HG03025 (cell line): Measurements from ENCODE around the gene CPED1.

Experiments used
- ATAC-seq: cut with Tn5 transposase; IDR thresholded peaks from one replicate; pipeline ENCODE4 v1.9.1; 2021; ENCODE audit warnings: mild to moderate bottlenecking, moderate library complexity; ENCODE audit not compliant: unreplicated experiment, low FRiP score

The CPED1 gene

DNA sequence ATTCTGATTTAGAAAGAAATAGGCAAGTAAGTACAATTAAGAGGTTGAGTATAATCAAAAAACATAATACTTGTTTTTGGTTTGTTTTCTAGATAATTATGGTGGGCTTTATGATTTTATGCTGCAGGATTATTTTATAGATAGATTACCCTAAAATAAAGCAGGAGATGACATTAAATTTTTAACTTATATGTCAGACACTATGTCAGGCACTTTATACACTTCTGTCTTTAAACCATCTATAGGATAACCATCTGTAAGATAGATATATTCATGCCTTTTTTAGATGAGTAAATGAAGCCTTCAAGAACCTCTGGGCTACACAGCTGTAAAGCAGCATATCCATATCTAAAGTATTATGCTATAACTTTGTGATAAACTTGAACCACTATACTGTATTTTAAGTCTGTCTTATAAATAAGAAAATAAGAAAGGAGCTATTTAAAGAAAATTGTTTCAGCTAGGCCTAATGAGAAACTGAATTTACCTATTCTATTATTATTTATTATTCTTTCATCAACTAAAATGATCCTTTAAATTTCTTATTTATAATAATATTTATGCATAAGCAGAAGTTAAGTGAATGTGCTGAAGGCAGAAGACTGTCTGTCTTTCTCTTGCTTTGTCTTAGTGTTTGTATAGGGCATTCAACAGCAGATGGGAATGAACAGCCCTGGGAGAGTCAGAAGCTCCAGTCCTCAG, 94.0 kb downstream of the CPED1 start:
- no peak for ATAC-seq

DNA sequence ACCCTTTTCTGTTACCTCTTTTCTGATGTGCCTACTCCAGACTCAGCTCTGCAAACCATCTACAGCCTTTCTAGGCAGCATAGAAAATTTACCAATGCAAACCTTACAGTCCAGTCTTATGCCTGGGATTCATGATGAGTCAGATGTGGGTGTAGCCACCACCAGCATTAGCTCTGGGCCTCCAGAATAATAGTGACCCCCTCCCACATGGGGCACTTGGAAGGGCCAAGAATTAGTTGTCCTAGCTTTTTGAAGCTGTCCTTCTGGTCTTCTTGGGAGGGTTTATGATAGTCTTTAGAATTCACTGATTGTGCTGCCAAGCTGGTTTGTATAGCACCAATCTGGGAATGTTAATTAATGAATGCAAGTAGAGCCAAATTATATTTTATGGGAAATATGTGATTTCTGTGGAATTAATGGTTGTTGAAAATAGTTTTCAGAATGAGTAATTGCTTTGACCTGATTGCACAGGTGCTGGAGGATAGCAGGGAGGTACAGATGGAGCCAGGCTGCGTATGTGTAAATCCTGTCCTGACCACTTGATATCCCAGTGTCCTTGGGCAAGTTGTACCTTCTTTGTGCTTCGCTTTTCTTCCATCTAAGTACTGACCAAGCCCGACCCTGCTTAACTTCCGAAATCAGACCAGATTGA, 94.8 kb downstream of the CPED1 start:
- no peak for ATAC-seq

DNA sequence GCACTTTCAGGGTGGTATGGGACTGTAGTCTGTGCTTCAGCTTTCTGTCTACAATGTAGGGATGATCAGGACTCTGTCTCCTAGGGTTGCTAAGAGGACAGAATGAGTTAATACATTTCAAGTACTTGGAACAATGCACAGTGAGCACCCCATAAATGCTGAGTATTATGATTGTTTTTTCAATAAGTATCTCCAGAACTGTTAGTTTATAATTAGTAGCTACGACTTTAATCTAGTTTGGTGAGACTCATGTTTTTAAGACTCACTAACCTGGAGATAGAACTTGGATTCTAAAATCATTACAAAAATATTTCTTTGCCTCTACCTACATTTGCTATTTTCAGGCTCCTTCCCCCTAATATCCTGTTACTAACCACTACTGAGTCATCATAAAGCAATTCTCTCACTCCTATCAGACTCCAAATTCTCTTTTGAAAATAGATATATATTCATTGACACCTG, 95.3 kb downstream of the CPED1 start:
- ATAC-seq, result no peak

DNA sequence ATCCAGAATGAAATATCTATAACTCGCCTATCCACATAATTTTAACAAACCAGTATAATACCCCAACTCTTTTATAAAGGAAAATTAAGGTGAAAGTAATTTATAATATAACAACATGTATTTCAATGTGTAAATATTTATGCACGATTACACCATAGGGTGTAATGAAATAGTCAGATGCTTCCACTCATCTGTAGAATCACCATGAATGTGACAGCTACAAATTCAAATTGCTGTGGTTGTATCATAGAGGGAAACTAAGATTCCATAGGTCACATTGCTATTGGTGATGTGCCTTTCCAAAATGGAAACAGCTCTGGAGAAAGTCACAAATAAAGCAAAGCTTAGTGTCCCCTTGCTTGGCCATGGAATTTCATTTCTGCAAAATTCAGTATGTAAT, 95.7 kb downstream of the CPED1 start:
- no peak for ATAC-seq

DNA sequence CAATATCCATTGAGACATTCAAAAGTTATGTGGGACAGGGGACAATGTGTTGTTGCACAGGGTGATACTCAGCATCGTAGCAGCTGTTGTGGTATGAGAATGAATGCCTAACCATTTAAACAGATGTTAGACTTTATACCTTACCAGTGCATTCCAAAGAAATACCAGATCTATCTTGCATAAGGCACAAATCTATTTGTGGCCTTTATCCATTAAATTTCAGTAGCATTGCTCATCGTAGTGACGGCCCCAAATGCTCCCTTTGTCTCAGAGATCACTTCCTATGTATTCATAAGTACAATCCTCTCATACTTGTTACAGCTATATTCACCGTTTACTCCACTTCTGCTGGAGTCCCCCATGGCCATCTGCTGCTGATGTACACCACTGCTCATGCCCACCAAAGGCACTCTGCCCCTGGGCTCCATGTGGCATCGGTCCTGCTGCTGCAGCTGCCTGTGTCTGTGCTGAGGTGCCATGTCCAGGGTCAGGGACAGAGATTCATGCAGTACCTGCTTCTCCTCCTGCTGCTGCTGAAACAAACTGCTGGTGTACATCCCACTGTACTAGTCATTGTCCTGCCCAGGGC, 96.3 kb downstream of the CPED1 start:
- ATAC-seq, result no peak

DNA sequence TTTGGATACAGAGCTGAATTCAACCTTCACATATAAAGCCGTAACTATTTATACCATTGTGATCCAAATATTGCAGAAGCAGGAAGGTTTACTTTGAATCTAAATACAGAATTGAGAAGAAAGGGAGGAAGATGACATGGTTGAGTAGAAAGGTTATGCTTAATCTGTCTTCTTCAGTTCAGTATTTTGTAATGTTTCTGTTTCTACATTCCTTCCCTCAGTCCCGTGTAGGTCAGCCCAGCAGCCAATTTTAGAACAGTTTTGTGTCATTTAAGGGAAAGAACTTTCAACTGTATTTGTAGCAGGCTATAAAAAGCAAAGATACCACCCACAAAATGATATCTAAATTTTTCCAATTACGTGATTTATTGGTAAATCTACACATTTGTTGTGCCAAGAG, 97.4 kb downstream of the CPED1 start:
- ATAC-seq, result no peak

DNA sequence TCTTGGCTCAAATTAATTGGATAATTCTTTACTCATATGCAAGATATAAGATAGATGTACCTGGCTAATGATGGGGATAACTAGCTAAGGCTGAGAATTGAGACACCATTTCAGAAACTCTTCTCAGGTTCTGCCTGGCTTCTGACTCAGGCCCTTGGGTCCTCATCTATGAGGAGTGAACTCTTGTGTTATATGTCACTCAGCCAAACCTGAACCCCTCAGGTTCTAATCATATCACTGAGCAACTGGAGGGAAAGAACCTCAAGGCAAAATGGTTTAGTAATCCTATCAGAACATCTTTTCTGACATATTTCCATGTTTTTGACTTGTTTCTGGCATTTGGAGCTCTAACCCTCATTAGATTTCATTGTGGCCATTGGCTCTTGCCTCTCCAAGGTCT, 100.4 kb downstream of the CPED1 start:
- ATAC-seq, result no peak

DNA sequence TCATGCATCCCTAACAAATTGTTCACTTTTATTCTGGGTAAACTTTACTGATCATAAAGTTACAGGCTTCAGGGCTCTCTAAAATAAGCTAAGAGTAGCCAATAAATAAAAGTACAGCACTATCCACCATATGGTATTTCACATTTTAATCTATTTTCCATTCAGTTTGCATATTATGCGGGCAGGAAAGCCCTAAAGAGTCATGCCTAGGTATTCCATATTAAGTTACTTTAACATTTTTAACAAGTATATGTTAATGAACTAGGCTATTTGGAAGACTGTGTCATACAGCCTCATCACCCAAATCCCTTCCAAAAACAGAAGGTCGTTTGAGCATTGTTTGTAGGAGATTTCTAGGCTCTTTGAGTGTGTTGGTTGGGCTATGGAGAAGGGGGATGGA, 106.3 kb downstream of the CPED1 start:
- no peak for ATAC-seq

DNA sequence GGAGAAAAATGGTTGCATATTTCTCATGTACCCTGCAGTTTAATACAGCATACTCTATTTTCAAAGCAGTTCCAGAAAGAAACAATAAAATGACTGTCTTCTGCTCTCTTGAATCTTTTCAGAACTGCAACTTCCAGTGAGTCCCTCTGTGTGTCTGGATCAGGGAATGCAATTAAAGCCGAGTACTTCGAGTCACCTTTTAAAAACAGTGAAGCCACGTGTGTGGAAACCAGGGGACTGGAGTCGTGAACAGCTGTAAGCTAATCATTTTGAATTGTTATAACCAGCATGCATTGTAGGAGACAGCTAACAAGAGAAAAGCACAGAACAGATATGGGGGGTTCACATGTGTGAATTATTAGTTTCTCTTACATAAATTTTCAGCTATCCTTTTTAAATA, 109.1 kb downstream of the CPED1 start:
- ATAC-seq, result no peak

DNA sequence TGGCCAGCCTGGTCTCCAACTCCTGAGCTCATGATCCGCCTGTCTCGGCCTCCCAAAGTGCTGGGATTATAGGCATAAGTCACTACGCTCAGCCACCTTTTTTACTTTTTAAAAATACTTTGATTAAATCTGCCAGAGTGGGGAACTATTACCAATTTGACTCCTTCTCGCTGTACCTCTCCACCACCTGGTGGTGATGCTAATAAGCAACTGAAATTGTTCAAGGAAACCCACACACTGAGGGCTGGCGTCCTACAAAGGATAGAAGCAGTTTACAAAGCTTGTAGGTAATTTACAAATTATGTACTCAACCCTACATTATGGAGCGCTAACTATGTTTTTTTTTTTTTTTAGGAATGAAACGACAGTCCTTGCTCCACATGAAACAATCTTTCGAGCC, 111.1 kb downstream of the CPED1 start:
- no peak for ATAC-seq

DNA sequence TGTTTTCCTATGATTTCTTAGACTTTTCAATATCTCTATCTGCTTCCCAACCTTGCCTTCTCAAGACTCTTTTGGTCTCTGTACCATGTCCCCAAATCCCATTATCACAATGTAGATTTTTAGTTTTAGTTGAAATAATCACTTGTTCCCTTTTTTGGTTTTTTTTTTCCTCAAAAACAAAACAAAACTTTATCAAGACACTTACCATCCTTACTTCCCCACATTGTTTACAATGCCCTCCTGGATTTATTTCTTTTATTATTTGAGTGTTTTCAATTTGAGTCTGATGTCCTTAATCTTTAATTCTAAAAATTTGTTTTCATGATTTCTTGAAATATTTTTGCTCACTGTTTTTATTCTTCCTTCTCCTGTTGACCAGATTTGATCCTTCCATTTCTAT, 112.6 kb downstream of the CPED1 start:
- no peak for ATAC-seq

DNA sequence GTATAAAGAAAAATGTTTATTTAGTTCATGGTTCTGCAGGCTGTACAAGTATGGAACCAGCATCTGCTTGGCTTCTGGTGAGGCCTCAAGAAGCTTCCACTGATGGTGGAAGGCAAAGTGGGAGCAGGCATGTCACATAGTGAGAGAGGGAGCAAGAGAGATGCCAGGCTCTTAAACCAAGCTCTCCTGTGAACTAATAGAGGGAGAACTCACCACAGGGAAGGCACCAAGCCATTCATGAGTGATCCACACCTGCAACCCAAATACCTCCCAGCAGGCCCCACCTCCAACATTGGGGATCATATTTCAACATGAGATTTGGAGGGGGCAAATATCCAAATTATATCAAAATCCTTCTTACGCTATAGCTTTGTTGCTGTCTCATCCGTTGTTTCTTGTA, 113.1 kb downstream of the CPED1 start:
- no peak for ATAC-seq

DNA sequence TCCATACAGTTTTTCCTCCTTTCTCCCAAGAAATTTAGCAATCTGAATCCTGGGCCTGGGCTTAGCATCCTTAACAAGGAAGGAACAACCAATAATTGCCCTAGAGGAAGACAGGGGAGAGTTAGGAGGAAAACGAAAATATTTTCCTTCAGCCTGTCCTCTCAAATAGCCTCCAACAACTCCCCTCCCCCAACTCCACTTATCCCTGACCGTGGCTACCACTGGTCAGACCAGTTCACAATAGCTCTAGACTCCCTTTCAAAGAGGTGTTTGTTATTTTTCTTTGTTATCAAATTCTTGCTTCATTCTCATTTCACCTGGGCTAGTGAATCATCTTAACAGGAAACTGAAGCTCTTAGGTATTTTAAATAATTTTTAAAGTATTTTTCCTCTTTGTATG, 114.1 kb downstream of the CPED1 start:
- ATAC-seq, result no peak

DNA sequence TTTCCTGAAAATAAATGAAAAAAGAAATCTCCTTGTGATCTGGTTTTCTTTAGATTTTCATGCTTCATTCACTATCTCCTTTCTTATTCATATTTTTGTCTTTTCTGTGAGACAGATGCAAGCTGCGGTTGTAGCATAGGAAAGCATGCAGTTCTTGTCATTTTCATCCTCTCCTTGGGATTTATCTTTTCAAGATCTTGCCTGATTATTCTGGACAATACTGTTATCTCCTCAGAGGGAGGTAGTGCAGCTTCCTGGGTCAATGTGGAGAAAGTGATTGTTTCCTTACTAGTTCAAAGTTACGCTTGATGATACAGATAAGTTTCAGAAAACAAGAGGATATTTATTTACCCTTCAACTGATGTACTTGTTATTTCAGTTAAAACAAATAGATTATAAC, 114.6 kb downstream of the CPED1 start:
- no peak for ATAC-seq

DNA sequence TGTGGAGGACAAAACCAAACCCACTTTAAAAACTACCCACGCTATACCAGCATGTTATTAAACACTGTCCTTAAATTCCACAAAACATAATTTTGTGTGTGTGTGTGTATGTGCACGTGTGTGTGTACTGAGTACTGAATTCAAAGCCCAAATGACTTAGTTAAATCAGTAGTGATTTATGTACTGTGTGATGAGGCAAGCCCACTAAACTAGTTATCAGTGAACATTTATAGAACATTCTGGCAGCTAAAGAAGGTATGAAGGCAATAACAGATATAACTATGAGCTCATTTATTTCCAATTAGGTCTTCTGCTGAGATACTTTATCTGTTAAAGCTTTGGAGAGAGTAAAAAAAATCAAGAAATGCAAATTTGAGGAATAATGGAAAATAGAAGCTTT, 115.1 kb downstream of the CPED1 start:
- no peak for ATAC-seq

DNA sequence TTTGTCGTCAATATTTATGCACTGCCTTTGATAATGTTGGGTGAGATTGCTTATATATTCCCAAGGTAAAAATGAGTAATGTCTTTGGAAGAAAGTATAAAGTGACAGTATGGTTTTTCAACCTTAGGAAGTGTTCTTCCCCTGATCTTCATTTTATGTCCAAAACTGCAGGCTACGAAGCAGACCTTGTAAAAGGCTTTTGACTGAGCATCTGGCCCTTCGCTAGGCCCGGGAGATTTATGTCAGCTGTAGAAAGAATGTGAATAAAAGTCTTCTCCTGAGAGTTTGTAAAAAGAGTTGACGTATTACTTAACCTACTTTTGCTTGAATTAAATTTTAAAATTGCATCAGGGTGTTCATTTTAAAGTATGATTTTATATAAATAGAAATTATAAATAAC, 116.8 kb downstream of the CPED1 start:
- ATAC-seq, result no peak

DNA sequence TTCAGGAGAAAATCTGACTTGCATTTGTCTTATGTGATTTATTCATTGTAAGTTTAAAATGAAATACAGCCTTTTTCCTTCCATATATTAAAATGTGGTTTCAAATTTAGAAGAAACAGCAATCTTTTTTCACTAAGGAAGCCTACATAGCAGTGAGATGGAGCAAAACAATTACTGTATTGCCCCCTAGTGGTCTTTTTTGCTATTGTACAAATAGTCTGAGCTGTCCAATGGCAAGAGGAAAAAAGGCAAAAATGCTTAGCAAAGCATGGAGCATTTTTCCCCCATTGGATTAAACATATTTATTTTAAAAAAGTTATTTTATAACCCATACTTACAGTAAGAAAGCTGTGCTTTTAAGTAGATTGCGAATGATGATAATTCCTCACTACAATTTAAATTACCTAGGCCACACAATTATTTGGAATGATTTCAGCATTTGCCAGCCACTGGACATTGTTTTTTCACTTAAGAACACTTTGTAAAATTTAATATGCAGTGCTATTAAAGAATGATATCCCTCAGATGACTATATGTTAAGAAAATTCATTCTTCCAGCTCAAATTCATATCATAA, 119.5 kb downstream of the CPED1 start:
- ATAC-seq, result peak; percentile 85

DNA sequence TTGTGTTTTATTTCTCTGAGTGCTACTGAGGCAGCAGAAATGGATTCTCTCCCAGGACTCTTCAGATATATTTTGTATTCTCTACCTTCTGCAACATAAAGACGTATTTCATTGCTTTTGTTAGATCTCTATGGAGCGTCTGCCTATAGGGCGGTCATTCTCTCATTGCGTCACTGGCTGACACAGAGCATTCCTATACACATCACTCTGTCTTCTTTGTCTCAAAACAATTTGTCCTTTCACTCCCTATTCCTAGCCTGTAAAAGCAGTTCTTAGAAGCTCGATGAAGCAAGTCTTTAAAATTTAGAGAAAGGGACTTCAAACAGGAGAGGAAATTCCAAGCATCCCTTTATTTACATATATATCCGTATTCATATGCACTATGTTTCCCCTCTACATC, 120.6 kb downstream of the CPED1 start:
- ATAC-seq, result no peak

DNA sequence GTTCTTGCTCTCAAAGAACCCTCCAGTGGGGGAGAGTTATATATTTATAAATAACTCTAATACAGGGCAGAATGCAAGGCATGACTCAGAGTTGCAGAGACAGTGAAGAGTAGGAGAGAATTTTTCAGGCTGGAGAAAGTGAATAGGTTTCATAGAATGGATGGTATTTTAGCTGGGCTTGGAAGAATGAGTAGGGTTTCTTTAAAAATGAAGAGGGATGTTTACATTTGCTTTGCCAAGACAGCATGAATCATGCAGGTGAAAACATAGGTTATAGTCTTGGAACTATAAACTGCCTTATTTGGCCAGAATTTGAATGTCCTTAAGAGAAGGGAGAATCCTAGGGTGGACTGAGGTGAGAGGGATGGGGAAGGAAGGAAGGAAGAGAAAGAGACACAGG, 124.8 kb downstream of the CPED1 start:
- ATAC-seq, result no peak

DNA sequence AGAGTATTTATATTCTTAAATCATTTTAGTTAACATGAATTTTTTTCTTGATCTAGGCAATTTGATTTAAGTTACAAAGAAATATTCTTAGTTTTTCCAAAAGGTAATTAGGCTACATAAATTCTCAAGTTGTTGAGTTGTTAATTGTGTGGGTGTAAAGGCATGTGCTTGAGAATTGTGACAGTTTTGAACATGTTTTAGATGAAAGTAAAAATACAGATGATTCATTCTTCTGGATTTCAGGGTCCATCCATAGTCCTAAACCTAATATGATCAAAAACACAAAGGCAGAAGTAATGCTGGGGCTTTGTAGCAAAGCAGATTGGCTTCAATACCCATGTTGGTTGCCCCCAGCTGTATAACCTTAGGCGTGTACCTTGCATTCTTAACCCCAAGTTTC, 127.9 kb downstream of the CPED1 start:
- ATAC-seq, result no peak

DNA sequence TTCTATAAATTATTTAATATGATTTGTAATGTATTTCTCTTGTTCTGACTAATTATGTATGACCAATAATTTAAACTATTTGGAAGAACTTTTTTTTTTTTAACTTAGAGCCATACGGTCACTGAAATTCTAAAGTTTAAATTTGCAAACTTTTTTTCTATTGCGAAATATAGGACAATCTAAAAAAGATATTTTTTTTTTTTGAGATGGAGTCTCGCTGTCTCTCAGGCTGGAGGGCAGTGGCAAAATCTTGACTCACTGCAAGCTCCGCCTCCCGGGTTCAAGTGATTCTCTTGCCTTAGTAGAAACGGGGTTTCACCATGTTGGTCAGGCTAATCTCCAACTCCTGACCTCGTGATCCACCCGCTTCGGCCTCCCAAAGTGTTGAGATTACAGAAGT, 130.5 kb downstream of the CPED1 start:
- ATAC-seq, result no peak

DNA sequence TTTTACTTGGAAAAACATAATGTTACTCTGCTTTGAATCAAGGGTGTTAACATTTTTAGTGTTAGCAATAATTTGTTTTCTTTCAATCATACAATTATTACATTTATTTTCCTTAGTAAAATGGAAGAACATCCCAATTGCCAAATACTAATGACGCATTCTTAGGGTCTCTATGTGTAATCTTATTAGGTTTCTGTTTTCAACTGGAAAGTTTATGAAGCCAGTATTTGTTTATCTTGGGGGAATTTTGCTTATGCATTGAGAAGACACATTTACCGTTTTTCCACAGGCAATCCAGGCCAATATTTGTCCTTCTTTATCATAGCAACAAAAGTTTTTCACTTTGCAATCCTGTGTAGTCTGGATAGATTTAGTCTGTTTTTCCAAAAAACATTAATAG, 134.5 kb downstream of the CPED1 start:
- no peak for ATAC-seq
